Osteoblast (primary cell): Measurements from ENCODE around the gene NBR1. TPM values are rescaled to one million over a fixed set of nuclear protein-coding genes. Genes with fewer than 3 reads are reported as not detected.

Experiments
- DNase-seq: peaks from one replicate; pipeline ENCODE4 v3.0.0; 2011; ENCODE audit warnings: low spot score, mixed read lengths; ENCODE audit not compliant: insufficient read length; ENCODE audit errors: missing footprints
- H2AFZ ChIP-seq: 2 replicates; pipeline ENCODE4 v1.6.0; 2011; ENCODE audit warnings: mild to moderate bottlenecking, low read length
- H3K27ac ChIP-seq: 2 replicates; pipeline ENCODE4 v1.5.1; 2011; ENCODE audit warnings: mild to moderate bottlenecking, low read depth, low read length, moderate library complexity
- H3K27me3 ChIP-seq: 2 replicates; pipeline ENCODE4 v1.6.0; 2012; ENCODE audit warnings: mild to moderate bottlenecking, control low read depth, inconsistent platforms, low read length, moderate library complexity; ENCODE audit not compliant: insufficient read depth
- H3K36me3 ChIP-seq: 2 replicates; pipeline ENCODE4 v1.5.1; 2011; ENCODE audit warnings: mild to moderate bottlenecking, low read length, control low read depth, moderate library complexity; ENCODE audit not compliant: insufficient read depth
- H3K4me1 ChIP-seq: 2 replicates; pipeline ENCODE4 v1.5.1; 2011; ENCODE audit warnings: mild to moderate bottlenecking, low read length, control low read depth, moderate library complexity; ENCODE audit not compliant: insufficient read depth
- H3K4me2 ChIP-seq: 2 replicates; pipeline ENCODE4 v1.6.0; 2011; ENCODE audit warnings: mild to moderate bottlenecking, low read length; ENCODE audit not compliant: insufficient read depth
- H3K4me3 ChIP-seq: fragments of 200-600 bp; sonication (generic); 3 replicates; pipeline ENCODE4 v1.5.1; 2012; ENCODE audit warnings: mild to moderate bottlenecking, low read length, inconsistent platforms; ENCODE audit not compliant: insufficient read depth
- H3K79me2 ChIP-seq: 2 replicates; pipeline ENCODE4 v1.6.0; 2012; ENCODE audit warnings: mild to moderate bottlenecking, low read length, control low read depth, inconsistent platforms; ENCODE audit not compliant: insufficient read depth
- H3K9me3 ChIP-seq: 2 replicates; pipeline ENCODE4 v1.5.1; 2011; ENCODE audit warnings: low read depth, low read length, control low read depth
- H4K20me1 ChIP-seq: 2 replicates; pipeline ENCODE4 v1.6.0; 2012; ENCODE audit warnings: mild to moderate bottlenecking, low read length, control low read depth; ENCODE audit not compliant: insufficient read depth
- total RNA-seq: library from RNA; depleted of rRNA; stranded (reverse); fragments of >200 nt; gene quantifications from 2 replicates; pipeline ENCODE4 v1.2.3, GENCODE V29; 2012
- TF ChIP-seq, protein P1 (sequence below): IDR thresholded peaks from 2 replicates; pipeline ENCODE4 v1.5.1; 2011; ENCODE audit warnings: mild to moderate bottlenecking, low read depth, low read length, moderate library complexity; ENCODE audit errors: extremely low read depth

NBR1 gene, protein sequence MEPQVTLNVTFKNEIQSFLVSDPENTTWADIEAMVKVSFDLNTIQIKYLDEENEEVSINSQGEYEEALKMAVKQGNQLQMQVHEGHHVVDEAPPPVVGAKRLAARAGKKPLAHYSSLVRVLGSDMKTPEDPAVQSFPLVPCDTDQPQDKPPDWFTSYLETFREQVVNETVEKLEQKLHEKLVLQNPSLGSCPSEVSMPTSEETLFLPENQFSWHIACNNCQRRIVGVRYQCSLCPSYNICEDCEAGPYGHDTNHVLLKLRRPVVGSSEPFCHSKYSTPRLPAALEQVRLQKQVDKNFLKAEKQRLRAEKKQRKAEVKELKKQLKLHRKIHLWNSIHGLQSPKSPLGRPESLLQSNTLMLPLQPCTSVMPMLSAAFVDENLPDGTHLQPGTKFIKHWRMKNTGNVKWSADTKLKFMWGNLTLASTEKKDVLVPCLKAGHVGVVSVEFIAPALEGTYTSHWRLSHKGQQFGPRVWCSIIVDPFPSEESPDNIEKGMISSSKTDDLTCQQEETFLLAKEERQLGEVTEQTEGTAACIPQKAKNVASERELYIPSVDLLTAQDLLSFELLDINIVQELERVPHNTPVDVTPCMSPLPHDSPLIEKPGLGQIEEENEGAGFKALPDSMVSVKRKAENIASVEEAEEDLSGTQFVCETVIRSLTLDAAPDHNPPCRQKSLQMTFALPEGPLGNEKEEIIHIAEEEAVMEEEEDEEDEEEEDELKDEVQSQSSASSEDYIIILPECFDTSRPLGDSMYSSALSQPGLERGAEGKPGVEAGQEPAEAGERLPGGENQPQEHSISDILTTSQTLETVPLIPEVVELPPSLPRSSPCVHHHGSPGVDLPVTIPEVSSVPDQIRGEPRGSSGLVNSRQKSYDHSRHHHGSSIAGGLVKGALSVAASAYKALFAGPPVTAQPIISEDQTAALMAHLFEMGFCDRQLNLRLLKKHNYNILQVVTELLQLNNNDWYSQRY
- total RNA-seq, result 115 and 121 TPM in 2 replicates

GRCh38 chr17:43170766-43171585 is at the start of gene NBR1:
Gene NBR1, plus strand, starts transcription at chr17:43171214. Its CDS starts 4,586 bp downstream, at chr17:43175800.
- peaks cover 2% of the 10 kb centered on the region for H3K36me3 ChIP-seq
- peaks cover 43% of the 10 kb centered on the region for H3K79me2 ChIP-seq
- TF ChIP-seq, protein P1, sequence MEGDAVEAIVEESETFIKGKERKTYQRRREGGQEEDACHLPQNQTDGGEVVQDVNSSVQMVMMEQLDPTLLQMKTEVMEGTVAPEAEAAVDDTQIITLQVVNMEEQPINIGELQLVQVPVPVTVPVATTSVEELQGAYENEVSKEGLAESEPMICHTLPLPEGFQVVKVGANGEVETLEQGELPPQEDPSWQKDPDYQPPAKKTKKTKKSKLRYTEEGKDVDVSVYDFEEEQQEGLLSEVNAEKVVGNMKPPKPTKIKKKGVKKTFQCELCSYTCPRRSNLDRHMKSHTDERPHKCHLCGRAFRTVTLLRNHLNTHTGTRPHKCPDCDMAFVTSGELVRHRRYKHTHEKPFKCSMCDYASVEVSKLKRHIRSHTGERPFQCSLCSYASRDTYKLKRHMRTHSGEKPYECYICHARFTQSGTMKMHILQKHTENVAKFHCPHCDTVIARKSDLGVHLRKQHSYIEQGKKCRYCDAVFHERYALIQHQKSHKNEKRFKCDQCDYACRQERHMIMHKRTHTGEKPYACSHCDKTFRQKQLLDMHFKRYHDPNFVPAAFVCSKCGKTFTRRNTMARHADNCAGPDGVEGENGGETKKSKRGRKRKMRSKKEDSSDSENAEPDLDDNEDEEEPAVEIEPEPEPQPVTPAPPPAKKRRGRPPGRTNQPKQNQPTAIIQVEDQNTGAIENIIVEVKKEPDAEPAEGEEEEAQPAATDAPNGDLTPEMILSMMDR, result no peak
- H3K27me3 ChIP-seq, result no peaks in the 10 kb centered on the region
- no peaks in the 10 kb centered on the region for H3K9me3 ChIP-seq
- H3K4me3 ChIP-seq, result peak within 1 kb of the TSS; percentile 82
- H3K27ac ChIP-seq, result peak within 1 kb of the TSS; percentile 96
- peaks cover 40% of the 10 kb centered on the region for H3K4me1 ChIP-seq
- peak within 1 kb of the TSS; percentile 100 for H3K4me2 ChIP-seq
- peak; percentile 89 for DNase-seq
- peaks cover 12% of the 10 kb centered on the region for H4K20me1 ChIP-seq
- H2AFZ ChIP-seq, result peak within 1 kb of the TSS; percentile 99

GRCh38 chr17:43125133-43125966 is 45.7 kb upstream of the NBR1 start, which contains the start of gene BRCA1:
Gene BRCA1, minus strand, starts transcription at chr17:43125364. Its CDS starts 1,268 bp downstream, at chr17:43124096.
- no peaks in the 10 kb centered on the region for H3K9me3 ChIP-seq
- H2AFZ ChIP-seq, result peak within 1 kb of the TSS; percentile 99
- TF ChIP-seq, protein P1, result no peak
- peak within 1 kb of the TSS; percentile 90 for H3K27ac ChIP-seq
- H3K4me3 ChIP-seq, result peak within 1 kb of the TSS; percentile 87
- peaks cover 12% of the 10 kb centered on the region for H3K4me1 ChIP-seq
- H3K79me2 ChIP-seq, result peaks cover 41% of the 10 kb centered on the region
- H3K27me3 ChIP-seq, result no peaks in the 10 kb centered on the region
- no peaks in the 10 kb centered on the region for H4K20me1 ChIP-seq
- H3K36me3 ChIP-seq, result peaks cover 3% of the 10 kb centered on the region
- peak; percentile 100 for DNase-seq
- peak within 1 kb of the TSS; percentile 93 for H3K4me2 ChIP-seq

DNA sequence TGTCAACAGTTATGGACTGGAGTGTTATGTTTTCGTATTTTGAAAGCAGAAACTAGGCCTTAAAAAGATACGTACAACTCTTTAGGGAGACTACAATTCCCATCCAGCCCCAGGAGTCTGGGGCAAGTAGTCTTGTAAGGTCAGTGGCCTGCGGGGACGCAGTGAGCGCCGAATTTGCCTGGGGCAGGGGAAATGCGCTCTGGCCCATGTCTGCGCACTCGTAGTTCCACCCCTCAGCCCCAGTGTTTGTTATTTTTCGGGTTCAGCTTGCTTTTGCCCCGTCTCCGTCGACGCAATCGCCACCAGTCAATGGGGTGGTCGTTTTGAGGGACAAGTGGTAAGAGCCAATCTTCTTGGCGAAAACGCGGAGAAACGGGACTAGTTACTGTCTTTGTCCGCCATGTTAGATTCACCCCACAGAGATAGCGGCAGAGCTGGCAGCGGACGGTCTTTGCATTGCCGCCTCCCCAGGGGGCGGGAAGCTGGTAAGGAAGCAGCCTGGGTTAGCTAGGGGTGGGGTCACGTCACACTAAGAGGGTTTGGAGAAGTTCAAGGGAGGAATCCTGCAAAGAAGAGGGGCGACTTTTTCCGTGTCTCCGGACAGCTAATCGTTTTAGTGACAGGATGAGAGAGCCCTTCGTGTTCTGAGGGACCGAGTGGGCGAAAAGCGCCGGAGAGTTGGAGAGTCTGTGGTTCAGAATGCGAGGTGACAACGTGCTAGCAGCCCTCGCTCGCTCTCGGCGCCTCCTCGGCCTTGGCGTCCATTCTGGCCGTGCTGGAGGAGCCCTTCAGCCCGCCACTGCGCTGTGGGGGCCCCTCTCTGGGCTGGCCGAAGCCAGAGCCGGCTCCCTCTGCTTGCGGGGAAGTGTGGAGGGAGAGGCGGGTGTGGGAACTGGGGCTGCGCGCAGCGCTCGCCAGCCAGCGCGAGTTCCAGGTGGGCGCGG is 44.8 kb upstream of the NBR1 start:
- Histone ChIP-seq H3K4me1 (peaks cover 12% of the 10 kb centered on the region), H2AFZ (peak overlapping the region; percentile 95), H3K4me2 (peak overlapping the region; percentile 93), H4K20me1 (no peaks in the 10 kb centered on the region), H3K4me3 (peak overlapping the region; percentile 87), H3K27ac (peak overlapping the region; percentile 90), H3K36me3 (peaks cover 3% of the 10 kb centered on the region), H3K27me3 (no peaks in the 10 kb centered on the region), H3K9me3 (no peaks in the 10 kb centered on the region), H3K79me2 (peaks cover 41% of the 10 kb centered on the region)
- TF ChIP-seq, protein P1, result no peak
- no peak for DNase-seq
